Astrocyte (in vitro differentiated cells and primary cell): ENCODE results near the gene GNGT1.

ENCODE experiments used
- CTCF ChIP-seq: IDR thresholded peaks from 2 replicates; pipeline ENCODE4 v1.5.1; 2011; ENCODE audit warnings: low read depth, mild to moderate bottlenecking, inconsistent platforms, low read length, moderate library complexity; ENCODE audit not compliant: insufficient read depth
- EZH2 ChIP-seq: IDR thresholded peaks from 2 replicates; pipeline ENCODE4 v1.6.1; 2012; ENCODE audit warnings: mild to moderate bottlenecking, low read length, inconsistent platforms; ENCODE audit not compliant: insufficient read depth

GRCh38 chr7:93862651-93863050 is 43.7 kb upstream of the GNGT1 start:
- TF ChIP-seq CTCF (no peak), EZH2 (no peak)
